ENCODE results near the gene RARG. TPM values are rescaled to one million over a fixed set of nuclear protein-coding genes. Genes with fewer than 3 reads are reported as not detected.

RARG gene
- total RNA-seq, 1 experiment from 2014 or later, result 1.7 TPM

DNA sequence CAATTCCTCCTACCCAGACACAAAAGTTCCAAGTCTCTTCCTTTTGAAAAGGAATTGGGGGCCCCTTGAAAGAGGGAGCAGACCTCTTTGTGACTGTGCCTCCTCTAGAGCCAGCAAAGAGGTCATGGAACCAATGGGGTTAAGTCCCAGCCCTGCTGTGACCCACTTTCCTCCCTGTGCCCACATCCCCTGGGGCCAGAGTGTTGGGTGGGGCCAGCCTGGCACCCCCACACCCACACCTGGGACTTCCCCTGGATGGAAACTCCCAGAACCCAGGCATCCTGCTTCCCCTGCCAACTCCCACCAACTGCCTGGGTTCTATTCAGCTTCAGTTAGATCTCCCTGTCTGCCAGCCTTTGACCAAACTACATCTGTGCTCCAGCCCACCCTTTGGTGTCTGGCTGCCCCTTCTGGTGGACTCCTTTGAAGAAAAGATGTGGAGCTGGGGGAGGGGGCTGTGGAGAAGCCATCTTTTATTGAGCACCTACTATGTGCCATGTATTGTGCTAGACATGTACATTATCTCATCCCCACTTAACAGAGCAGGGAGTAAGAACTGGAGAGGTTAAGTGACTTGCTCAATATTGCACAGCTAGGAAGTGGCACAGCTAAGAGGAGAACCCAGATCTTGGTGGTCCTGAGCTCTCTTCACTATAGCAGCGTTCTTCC, 4.6 kb upstream of the RARG start:
- H3K4me1 ChIP-seq (ENCODE audit: low read length), result peaks cover 16% of the 10 kb centered on the region
- H3K9ac ChIP-seq (ENCODE audit: low read length), result no peak overlapping the region
- H3K36me3 ChIP-seq (ENCODE audit: insufficient read depth, low read length), result no peaks in the 10 kb centered on the region
- H3K27me3 ChIP-seq (ENCODE audit: low read length), result no peaks in the 10 kb centered on the region
- H3K4me3 ChIP-seq (ENCODE audit: low read length), result no peak overlapping the region
- no peaks in the 10 kb centered on the region for H4K20me1 ChIP-seq (ENCODE audit: insufficient read depth, low read depth, low read length)
- no peak overlapping the region for H2AFZ ChIP-seq (ENCODE audit: low read length)
- H3K27ac ChIP-seq (ENCODE audit: low read length), result no peak overlapping the region
- H3K9me2 ChIP-seq (replicated peaks; ENCODE audit: insufficient read depth, low read length), result no peaks in the 10 kb centered on the region
- H3K9me3 ChIP-seq (ENCODE audit: low read length), result no peaks in the 10 kb centered on the region
- no peaks in the 10 kb centered on the region for H3K79me2 ChIP-seq (ENCODE audit: low read length)
- no peak for DNase-seq
- H3K4me2 ChIP-seq (ENCODE audit: low read depth, low read length, poor library complexity, severe bottlenecking), result no peak overlapping the region

GRCh38 chr12:53235742-53236442, 3.9 kb upstream of the RARG start:
- no peak overlapping the region for H3K27ac ChIP-seq (ENCODE audit: low read length)
- no peaks in the 10 kb centered on the region for H3K9me3 ChIP-seq (ENCODE audit: low read length)
- H4K20me1 ChIP-seq (ENCODE audit: insufficient read depth, low read depth, low read length), result no peaks in the 10 kb centered on the region
- H3K79me2 ChIP-seq (ENCODE audit: low read length), result no peaks in the 10 kb centered on the region
- H3K9me2 ChIP-seq (replicated peaks; ENCODE audit: insufficient read depth, low read length), result no peaks in the 10 kb centered on the region
- no peak overlapping the region for H2AFZ ChIP-seq (ENCODE audit: low read length)
- no peak for DNase-seq
- peaks cover 18% of the 10 kb centered on the region for H3K4me1 ChIP-seq (ENCODE audit: low read length)
- H3K36me3 ChIP-seq (ENCODE audit: insufficient read depth, low read length), result no peaks in the 10 kb centered on the region
- no peak overlapping the region for H3K4me3 ChIP-seq (ENCODE audit: low read length)
- no peak overlapping the region for H3K9ac ChIP-seq (ENCODE audit: low read length)
- H3K27me3 ChIP-seq (ENCODE audit: low read length), result no peaks in the 10 kb centered on the region
- no peak overlapping the region for H3K4me2 ChIP-seq (ENCODE audit: low read depth, low read length, poor library complexity, severe bottlenecking)

- no peaks in the 10 kb centered on the region for H4K20me1 ChIP-seq (ENCODE audit: insufficient read depth, low read depth, low read length)
- no peak overlapping the region for H3K4me2 ChIP-seq (ENCODE audit: low read depth, low read length, poor library complexity, severe bottlenecking)
- no peaks in the 10 kb centered on the region for H3K79me2 ChIP-seq (ENCODE audit: low read length)
- H3K27ac ChIP-seq (ENCODE audit: low read length), result no peak overlapping the region
- no peaks in the 10 kb centered on the region for H3K9me2 ChIP-seq (replicated peaks; ENCODE audit: insufficient read depth, low read length)
- H3K4me3 ChIP-seq (ENCODE audit: low read length), result no peak overlapping the region
- no peaks in the 10 kb centered on the region for H3K9me3 ChIP-seq (ENCODE audit: low read length)
- no peaks in the 10 kb centered on the region for H3K36me3 ChIP-seq (ENCODE audit: insufficient read depth, low read length)
- H3K27me3 ChIP-seq (ENCODE audit: low read length), result no peaks in the 10 kb centered on the region
- no peak for DNase-seq
- H3K4me1 ChIP-seq (ENCODE audit: low read length), result peaks cover 18% of the 10 kb centered on the region
- no peak overlapping the region for H3K9ac ChIP-seq (ENCODE audit: low read length)
- no peak overlapping the region for H2AFZ ChIP-seq (ENCODE audit: low read length)
Observed at GRCh38 chr12:53235164-53235563, 3.2 kb upstream of the RARG start.

DNA sequence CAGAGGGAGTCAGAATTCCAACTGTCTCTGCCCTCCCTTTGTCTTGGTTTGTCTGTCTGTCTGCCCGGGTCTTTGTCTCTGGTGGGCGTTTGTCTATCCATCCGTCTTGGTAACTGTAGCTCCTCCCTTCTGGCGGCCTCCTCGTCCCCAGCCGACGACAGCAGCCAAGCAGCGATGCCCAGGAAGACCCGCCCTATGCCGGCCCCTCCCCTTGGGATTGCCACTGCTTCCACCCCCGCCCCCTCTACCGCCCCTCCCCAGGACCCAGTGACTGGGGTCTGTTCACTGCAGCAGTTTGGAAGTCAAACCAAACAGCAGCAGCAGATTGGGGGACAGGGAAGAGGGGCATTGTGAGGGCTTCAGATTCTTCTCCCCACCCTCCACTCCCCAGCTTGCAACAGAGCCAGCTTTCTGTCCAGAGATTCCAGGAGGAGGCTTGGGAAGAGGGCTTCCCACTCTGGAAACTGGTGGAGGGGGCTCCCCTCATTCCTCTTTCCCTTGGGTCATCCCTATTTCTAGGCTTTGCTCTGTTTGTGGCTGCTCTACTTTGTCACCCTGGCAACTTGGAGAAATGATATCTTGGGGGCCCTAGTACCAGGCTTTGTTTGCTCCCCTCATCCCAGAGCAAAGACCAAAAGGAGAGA, 2.4 kb upstream of the RARG start:
- Histone ChIP-seq H3K27ac (ENCODE audit: low read length) (no peak overlapping the region), H4K20me1 (ENCODE audit: insufficient read depth, low read depth, low read length) (no peaks in the 10 kb centered on the region), H2AFZ (ENCODE audit: low read length) (no peak overlapping the region), H3K79me2 (ENCODE audit: low read length) (no peaks in the 10 kb centered on the region), H3K4me3 (ENCODE audit: low read length) (no peak overlapping the region), H3K36me3 (ENCODE audit: insufficient read depth, low read length) (no peaks in the 10 kb centered on the region), H3K4me1 (ENCODE audit: low read length) (peaks cover 18% of the 10 kb centered on the region), H3K9ac (ENCODE audit: low read length) (no peak overlapping the region), H3K9me3 (ENCODE audit: low read length) (no peaks in the 10 kb centered on the region), H3K4me2 (ENCODE audit: low read depth, low read length, poor library complexity, severe bottlenecking) (no peak overlapping the region), H3K9me2 (replicated peaks; ENCODE audit: insufficient read depth, low read length) (no peaks in the 10 kb centered on the region), H3K27me3 (ENCODE audit: low read length) (no peaks in the 10 kb centered on the region)
- no peak for DNase-seq

- Histone ChIP-seq H4K20me1 (ENCODE audit: insufficient read depth, low read depth, low read length) (no peaks in the 10 kb centered on the region), H3K9me2 (replicated peaks; ENCODE audit: insufficient read depth, low read length) (no peaks in the 10 kb centered on the region), H3K36me3 (ENCODE audit: insufficient read depth, low read length) (no peaks in the 10 kb centered on the region), H2AFZ (ENCODE audit: low read length) (no peak overlapping the region), H3K9me3 (ENCODE audit: low read length) (no peaks in the 10 kb centered on the region), H3K4me1 (ENCODE audit: low read length) (peaks cover 18% of the 10 kb centered on the region), H3K4me2 (ENCODE audit: low read depth, low read length, poor library complexity, severe bottlenecking) (no peak overlapping the region), H3K9ac (ENCODE audit: low read length) (no peak overlapping the region), H3K27ac (ENCODE audit: low read length) (no peak overlapping the region), H3K79me2 (ENCODE audit: low read length) (no peaks in the 10 kb centered on the region), H3K27me3 (ENCODE audit: low read length) (no peaks in the 10 kb centered on the region), H3K4me3 (ENCODE audit: low read length) (no peak overlapping the region)
- no peak for DNase-seq
Observed at GRCh38 chr12:53233671-53234121, 1.7 kb upstream of the RARG start.

DNA sequence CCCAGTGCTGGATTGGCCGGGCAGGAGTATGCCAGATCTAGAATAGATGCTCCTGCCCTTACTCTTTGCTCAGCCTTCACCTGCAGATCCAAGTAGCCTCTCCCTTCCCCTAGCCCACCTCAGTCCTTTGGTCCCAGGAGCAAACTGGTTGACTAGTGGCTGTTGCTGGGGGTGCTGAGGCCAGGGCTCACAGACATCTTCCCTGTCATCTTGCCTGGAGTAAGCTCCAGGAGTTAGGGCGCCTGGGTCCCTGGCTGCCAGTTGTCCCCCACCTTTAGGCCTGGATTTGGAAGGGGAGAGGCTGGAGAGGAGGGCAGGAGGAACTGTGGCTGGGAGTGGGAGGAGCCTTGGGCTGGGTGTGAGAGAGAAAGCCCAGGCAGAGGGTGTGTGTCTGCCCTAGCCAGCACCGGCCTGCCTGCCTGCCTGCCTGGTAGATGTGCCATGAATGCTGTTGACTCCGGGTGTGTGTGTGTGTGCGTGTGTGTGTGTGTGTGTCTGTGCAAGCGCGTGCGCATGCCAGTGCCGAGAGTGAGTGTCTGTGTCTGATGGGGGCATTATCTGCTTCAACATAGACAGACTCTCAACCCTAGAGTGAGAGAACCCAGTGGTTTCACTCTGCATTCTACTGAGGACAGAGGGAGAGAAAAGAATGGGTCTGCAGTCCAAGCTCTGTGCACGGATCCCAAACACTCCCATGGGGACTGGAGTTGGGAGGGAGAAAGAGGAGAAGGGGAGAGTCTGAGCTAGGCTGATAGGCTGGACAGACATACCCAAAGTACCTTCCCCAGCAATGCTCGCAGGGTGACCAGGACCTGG, 845 bp upstream of the RARG start:
- Histone ChIP-seq H2AFZ (ENCODE audit: low read length) (peak overlapping the region; percentile 25; the same call in 1 of the 2 replicates), H3K9ac (ENCODE audit: low read length) (peak overlapping the region; percentile 48), H3K4me1 (ENCODE audit: low read length) (peaks cover 18% of the 10 kb centered on the region), H3K27me3 (ENCODE audit: low read length) (no peaks in the 10 kb centered on the region), H4K20me1 (ENCODE audit: insufficient read depth, low read depth, low read length) (no peaks in the 10 kb centered on the region), H3K9me3 (ENCODE audit: low read length) (no peaks in the 10 kb centered on the region), H3K36me3 (ENCODE audit: insufficient read depth, low read length) (no peaks in the 10 kb centered on the region), H3K79me2 (ENCODE audit: low read length) (no peaks in the 10 kb centered on the region), H3K9me2 (replicated peaks; ENCODE audit: insufficient read depth, low read length) (no peaks in the 10 kb centered on the region), H3K27ac (ENCODE audit: low read length) (no peak overlapping the region), H3K4me3 (ENCODE audit: low read length) (peak overlapping the region; percentile 56), H3K4me2 (ENCODE audit: low read depth, low read length, poor library complexity, severe bottlenecking) (peak overlapping the region; percentile 59)
- DNase-seq, result peak; percentile 56

- H3K79me2 ChIP-seq (ENCODE audit: low read length), result no peaks in the 10 kb centered on the region
- H3K36me3 ChIP-seq (ENCODE audit: insufficient read depth, low read length), result no peaks in the 10 kb centered on the region
- H3K9me2 ChIP-seq (replicated peaks; ENCODE audit: insufficient read depth, low read length), result no peaks in the 10 kb centered on the region
- H3K4me1 ChIP-seq (ENCODE audit: low read length), result peaks cover 18% of the 10 kb centered on the region
- H3K9ac ChIP-seq (ENCODE audit: low read length), result peak overlapping the region; percentile 43
- no peaks in the 10 kb centered on the region for H3K9me3 ChIP-seq (ENCODE audit: low read length)
- no peak overlapping the region for H2AFZ ChIP-seq (ENCODE audit: low read length)
- DNase-seq, result no peak
- no peak overlapping the region for H3K27ac ChIP-seq (ENCODE audit: low read length)
- H3K4me3 ChIP-seq (ENCODE audit: low read length), result peak overlapping the region; percentile 62
- H3K4me2 ChIP-seq (ENCODE audit: low read depth, low read length, poor library complexity, severe bottlenecking), result peak overlapping the region; percentile 45
- no peaks in the 10 kb centered on the region for H3K27me3 ChIP-seq (ENCODE audit: low read length)
- H4K20me1 ChIP-seq (ENCODE audit: insufficient read depth, low read depth, low read length), result no peaks in the 10 kb centered on the region
Observed at GRCh38 chr12:53231671-53231920, 413 bp downstream of the RARG start.

Data from Karpas-422 (cell line).